ENCODE data around the gene TSC1. TPM values are rescaled to one million over a fixed set of nuclear protein-coding genes. Genes with fewer than 3 reads are reported as not detected.
A peak's percentile ranks its signal among the peaks of the same experiment; 100 is the strongest.
"Not testable (repeated sequence)": the region's sequence is repeated elsewhere in the genome, so short reads cannot be mapped to it uniquely, and the experiment has no call there.

The TSC1 gene
- total RNA-seq: 10 to 100 TPM; 23.9 to 28.6 TPM

GRCh38 chr9:132944294-132945185, at the start of gene TSC1:
TSC1 (minus strand) TSS chr9:132944616; CDS start chr9:132928872, 15,744 bp downstream.
- intact Hi-C loops (cut with DNase I, micrococcal nuclease): loop anchor here in 1 of 2 experiments (1.0 to 5.0 kb wide), 16 partner anchors 42 to 1817 kb away; partner anchors contain the start of genes AK8, GTF3C4, GTF3C5 and MED22
- ATAC-seq (peak; percentile 91), DNase-seq (peak; percentile 99)
- no peaks in the 10 kb centered on the region for H3K36me3 Mint-ChIP-seq (ENCODE audit: low read depth)
- CTCF ChIA-PET: interaction anchor here (0.6 to 2.2 kb wide), 7 partner anchors 10 to 370 kb away, joined by 3 to 7 read pairs (median 3); no protein-coding TSS in a partner anchor
- H3K4me1 Mint-ChIP-seq: peaks cover 31% of the 10 kb centered on the region
- H3K27me3 Mint-ChIP-seq: no peaks in the 10 kb centered on the region
- no peaks in the 10 kb centered on the region for H3K9me3 Mint-ChIP-seq (ENCODE audit: low read depth)
- peak within 1 kb of the TSS; percentile 81 for H3K4me3 Mint-ChIP-seq
- H3K27ac Mint-ChIP-seq: peak within 1 kb of the TSS; percentile 99
- POLR2A ChIA-PET: interaction anchor here (0.6 to 1.2 kb wide), 2 partner anchors 10 to 40 kb away, joined by 3 to 4 read pairs; no protein-coding TSS in a partner anchor

GRCh38 chr9:132993511-132993939, 49.1 kb upstream of the TSC1 start:
- CTCF ChIA-PET: interaction anchor here (1.0 kb wide), 1 partner anchor 29 kb away, joined by 3 read pairs; no protein-coding TSS in a partner anchor

GRCh38 chr9:132991351-132992300, 47.2 kb upstream of the TSC1 start:
- ChIA-PET CTCF (interaction anchor here (0.6 to 2.2 kb wide), 3 partner anchors 13 to 194 kb away, joined by 3 to 11 read pairs (median 4); partner anchors contain the start of gene GFI1B), POLR2A (no interaction called here)
- peaks cover 26% of the 10 kb centered on the region for H3K27me3 Mint-ChIP-seq
- no peak for ATAC-seq
- no peak for DNase-seq
- intact Hi-C loops (cut with DNase I, micrococcal nuclease): no loop called here
- no peaks in the 10 kb centered on the region for H3K36me3 Mint-ChIP-seq (ENCODE audit: low read depth)
- no peaks in the 10 kb centered on the region for H3K4me1 Mint-ChIP-seq
- H3K4me3 Mint-ChIP-seq: no peak overlapping the region
- no peak overlapping the region for H3K27ac Mint-ChIP-seq
- H3K9me3 Mint-ChIP-seq (ENCODE audit: low read depth): no peaks in the 10 kb centered on the region

More at GRCh38 chr9:132993511-132993939, 49.1 kb upstream of the TSC1 start:
- Mint-ChIP-seq H3K4me3 (no peak overlapping the region), H3K27ac (no peak overlapping the region), H3K27me3 (peaks cover 22% of the 10 kb centered on the region), H3K4me1 (no peaks in the 10 kb centered on the region), H3K9me3 (ENCODE audit: low read depth) (no peaks in the 10 kb centered on the region), H3K36me3 (ENCODE audit: low read depth) (no peaks in the 10 kb centered on the region)
- DNase-seq (no peak), ATAC-seq (no peak)
- POLR2A ChIA-PET: no interaction called here
- intact Hi-C loops (cut with DNase I, micrococcal nuclease): no loop called here

- DNase-seq (no peak), ATAC-seq (no peak)
- no peaks in the 10 kb centered on the region for H3K4me1 Mint-ChIP-seq
- no peaks in the 10 kb centered on the region for H3K9me3 Mint-ChIP-seq (ENCODE audit: low read depth)
- H3K4me3 Mint-ChIP-seq: no peak overlapping the region
- ChIA-PET POLR2A (no interaction called here), CTCF (interaction anchor here (0.5 to 2.2 kb wide), 3 partner anchors 17 to 195 kb away, joined by 3 to 11 read pairs (median 3); no protein-coding TSS in a partner anchor)
- no peak overlapping the region for H3K27ac Mint-ChIP-seq
- peaks cover 29% of the 10 kb centered on the region for H3K27me3 Mint-ChIP-seq
- intact Hi-C loops (cut with DNase I, micrococcal nuclease): no loop called here
- H3K36me3 Mint-ChIP-seq (ENCODE audit: low read depth): no peaks in the 10 kb centered on the region
Measured at GRCh38 chr9:132990781-132991180, 46.4 kb upstream of the TSC1 start.

- intact Hi-C loops (cut with DNase I, micrococcal nuclease); H3K4me3 Mint-ChIP-seq; H3K27ac Mint-ChIP-seq; H3K36me3 Mint-ChIP-seq (ENCODE audit: low read depth); CTCF ChIA-PET; H3K4me1 Mint-ChIP-seq; POLR2A ChIA-PET; H3K9me3 Mint-ChIP-seq (ENCODE audit: low read depth): not testable (repeated sequence)
- ATAC-seq: peak; percentile 62
- H3K27me3 Mint-ChIP-seq: peaks cover 31% of the 10 kb centered on the region
- DNase-seq: peak; percentile 36
Measured at GRCh38 chr9:132989998-132990557, 45.7 kb upstream of the TSC1 start.

GRCh38 chr9:132989414-132989996, 45.1 kb upstream of the TSC1 start:
- no peaks in the 10 kb centered on the region for H3K4me1 Mint-ChIP-seq

GRCh38 chr9:132989014-132989310, 44.5 kb upstream of the TSC1 start:
- Mint-ChIP-seq H3K9me3 (ENCODE audit: low read depth) (no peaks in the 10 kb centered on the region), H3K36me3 (ENCODE audit: low read depth) (no peaks in the 10 kb centered on the region), H3K4me3 (no peak overlapping the region), H3K27me3 (peaks cover 25% of the 10 kb centered on the region), H3K27ac (no peak overlapping the region), H3K4me1 (no peaks in the 10 kb centered on the region)
- ATAC-seq (no peak), DNase-seq (no peak)
- CTCF ChIA-PET: no interaction called here
- intact Hi-C loops (cut with DNase I, micrococcal nuclease): no loop called here
- POLR2A ChIA-PET: no interaction called here

More at GRCh38 chr9:132989414-132989996, 45.1 kb upstream of the TSC1 start:
- Mint-ChIP-seq H3K9me3 (ENCODE audit: low read depth) (no peaks in the 10 kb centered on the region), H3K27ac (no peak overlapping the region), H3K27me3 (peaks cover 27% of the 10 kb centered on the region), H3K4me3 (no peak overlapping the region), H3K36me3 (ENCODE audit: low read depth) (no peaks in the 10 kb centered on the region)
- intact Hi-C loops (cut with DNase I, micrococcal nuclease): no loop called here
- ChIA-PET CTCF (no interaction called here), POLR2A (no interaction called here)
- DNase-seq (no peak), ATAC-seq (no peak)

GRCh38 chr9:132988244-132989013, 44.0 kb upstream of the TSC1 start:
- CTCF ChIA-PET: interaction anchor here (0.6 to 0.7 kb wide), 2 partner anchors 280 to 315 kb away, joined by 3 to 4 read pairs; no protein-coding TSS in a partner anchor
- H3K4me1 Mint-ChIP-seq: no peaks in the 10 kb centered on the region

GRCh38 chr9:132986640-132987620, 42.5 kb upstream of the TSC1 start:
- no peaks in the 10 kb centered on the region for H3K36me3 Mint-ChIP-seq (ENCODE audit: low read depth)
- POLR2A ChIA-PET: no interaction called here
- no peak for DNase-seq
- H3K4me1 Mint-ChIP-seq: no peaks in the 10 kb centered on the region
- no peak overlapping the region for H3K4me3 Mint-ChIP-seq
- H3K9me3 Mint-ChIP-seq (ENCODE audit: low read depth): no peaks in the 10 kb centered on the region
- H3K27me3 Mint-ChIP-seq: peaks cover 24% of the 10 kb centered on the region
- CTCF ChIA-PET: interaction anchor here (0.8 kb wide), 1 partner anchor 82 kb away, joined by 3 read pairs; no protein-coding TSS in a partner anchor
- no peak for ATAC-seq
- H3K27ac Mint-ChIP-seq: no peak overlapping the region
- intact Hi-C loops (cut with DNase I, micrococcal nuclease): no loop called here

More at GRCh38 chr9:132988244-132989013, 44.0 kb upstream of the TSC1 start:
- no peak overlapping the region for H3K4me3 Mint-ChIP-seq
- intact Hi-C loops (cut with DNase I, micrococcal nuclease): no loop called here
- H3K9me3 Mint-ChIP-seq (ENCODE audit: low read depth): no peaks in the 10 kb centered on the region
- H3K27ac Mint-ChIP-seq: no peak overlapping the region
- POLR2A ChIA-PET: no interaction called here
- peaks cover 24% of the 10 kb centered on the region for H3K27me3 Mint-ChIP-seq
- H3K36me3 Mint-ChIP-seq (ENCODE audit: low read depth): no peaks in the 10 kb centered on the region
- ATAC-seq (no peak), DNase-seq (no peak)

Data from activated CD4-positive, alpha-beta T cell treated with anti-CD3 and anti-CD28 coated beads for 36 hours (primary cell).